Endothelial cell of umbilical vein (primary cell): Measurements from ENCODE around the gene RAB27B. TPM values are rescaled to one million over a fixed set of nuclear protein-coding genes. Genes with fewer than 3 reads are reported as not detected.

ENCODE experiments used
- BruUV-seq: library from RNA; stranded (reverse); fragments of 400-500 nt; replicated peaks from 2 replicates; lab custom pipeline; 2021; lab: Mats Ljungman, UMichigan
- CTCF ChIA-PET: fragments of 300-600, 350-600 bp; sonication (Branson Sonifier 250); formaldehyde crosslinking; loops from one replicate; lab custom pipeline; 2021; ENCODE audit warnings: antibody characterized with exemption, inconsistent platforms; lab: Charles Lee
- POLR2A ChIA-PET: fragments of 300-600, 350-600 bp; sonication (Branson Sonifier 250); formaldehyde crosslinking; loops from one replicate; lab custom pipeline; 2021; ENCODE audit warnings: antibody characterized with exemption, inconsistent platforms; lab: Charles Lee
- DNase-seq: peaks from one replicate; pipeline ENCODE4 v3.0.0-alpha.2; 2011; ENCODE audit warnings: low read depth, low spot score
- FAIRE-seq: peaks from 2 replicates; lab custom pipeline; 2011; peaks lifted over from hg19 to GRCh38; lab: Jason Lieb, UNC
- H2AFZ ChIP-seq: 2 replicates; pipeline ENCODE4 v1.6.0; 2012; ENCODE audit warnings: low read depth, low read length, control low read depth, inconsistent platforms
- H3K27ac ChIP-seq: 2 replicates; pipeline ENCODE4 v1.5.1; 2011; ENCODE audit warnings: low read depth, mild to moderate bottlenecking, control low read depth, low read length, moderate library complexity; ENCODE audit not compliant: insufficient read depth
- H3K27me3 ChIP-seq, 2 experiments: 2 replicates each; pipeline versions ENCODE4 v1.6.0 to v1.6.1; 2011; ENCODE audit warnings: low read length in 2 of 2, mixed read lengths in 1 of 2; ENCODE audit not compliant: control insufficient read depth in 2 of 2, insufficient read depth in 2 of 2
- H3K36me3 ChIP-seq, 2 experiments: 2 replicates in 1 of 2; 3 replicates in 1 of 2; pipeline ENCODE4 v1.5.1; 2011; ENCODE audit warnings: low read length in 2 of 2, mild to moderate bottlenecking in 1 of 2, moderate library complexity in 1 of 2; ENCODE audit not compliant: control insufficient read depth in 2 of 2, insufficient read depth in 2 of 2; ENCODE audit errors: extremely low read depth in 1 of 2
- H3K4me1 ChIP-seq: 3 replicates; pipeline ENCODE4 v1.5.1; 2011; ENCODE audit warnings: mild to moderate bottlenecking, low read length; ENCODE audit not compliant: control insufficient read depth, insufficient read depth; ENCODE audit errors: extremely low read depth
- H3K4me2 ChIP-seq: 2 replicates; pipeline ENCODE4 v1.6.1; 2011; ENCODE audit warnings: low read length, control low read depth, mixed read lengths; ENCODE audit not compliant: insufficient read depth
- H3K4me3 ChIP-seq, 3 experiments: fragments of 200-600 bp in 1 of 3; sonication (generic), shearing (Covaris generic) in 1 of 3; replicated peaks in 1 of 3; 2 replicates each; pipeline ENCODE4 v1.5.1; 2011 to 2016; ENCODE audit warnings: control low read depth in 3 of 3, low read length in 3 of 3, mild to moderate bottlenecking in 2 of 3, inconsistent platforms in 1 of 3, low read depth in 1 of 3, moderate library complexity in 1 of 3; ENCODE audit not compliant: insufficient read depth in 1 of 3
- H3K79me2 ChIP-seq: 2 replicates; pipeline ENCODE4 v1.6.0; 2012; ENCODE audit warnings: low read length, inconsistent platforms; ENCODE audit not compliant: control insufficient read depth, insufficient read depth
- H3K9ac ChIP-seq: replicated peaks from 2 replicates; pipeline ENCODE3; 2011; ENCODE audit warnings: low read length, control low read depth; ENCODE audit not compliant: insufficient read depth; ENCODE audit errors: extremely low read depth
- H3K9me1 ChIP-seq: replicated peaks from 3 replicates; pipeline ENCODE4 v1.6.0; 2011; ENCODE audit warnings: mild to moderate bottlenecking, low read length; ENCODE audit not compliant: control insufficient read depth, insufficient read depth; ENCODE audit errors: extremely low read depth
- H3K9me3 ChIP-seq: replicated peaks from 2 replicates; pipeline ENCODE4 v1.5.1; 2012; ENCODE audit warnings: low read length, inconsistent platforms; ENCODE audit not compliant: control insufficient read depth, insufficient read depth
- H4K20me1 ChIP-seq: replicated peaks from 2 replicates; pipeline ENCODE3; 2011; ENCODE audit warnings: mild to moderate bottlenecking, low read length; ENCODE audit not compliant: control insufficient read depth, insufficient read depth; ENCODE audit errors: extremely low read depth
- EZH2 ChIP-seq: IDR thresholded peaks from 2 replicates; pipeline ENCODE4 v1.6.1; 2012; ENCODE audit warnings: borderline replicate concordance, low read depth, mild to moderate bottlenecking, moderate library complexity, low read length, inconsistent platforms; ENCODE audit not compliant: severe bottlenecking
- FOS ChIP-seq: IDR thresholded peaks from 2 replicates; pipeline ENCODE4 v1.6.1; 2011; ENCODE audit warnings: mild to moderate bottlenecking, low read length, moderate library complexity, borderline replicate concordance; ENCODE audit not compliant: insufficient read depth
- GATA2 ChIP-seq: IDR thresholded peaks from 2 replicates; pipeline ENCODE4 v1.7.0; 2011; ENCODE audit warnings: low read depth, mild to moderate bottlenecking, moderate library complexity, mixed read lengths, low read length; ENCODE audit not compliant: insufficient read length, insufficient read depth
- JUN ChIP-seq: IDR thresholded peaks from 2 replicates; pipeline ENCODE4 v1.6.1; 2011; ENCODE audit warnings: borderline replicate concordance, low read depth; ENCODE audit not compliant: insufficient read length, insufficient read depth
- MYC ChIP-seq: IDR thresholded peaks from one replicate; pipeline ENCODE4 v1.6.1; 2011; ENCODE audit warnings: mild to moderate bottlenecking, low read depth, low read length
- POLR2A ChIP-seq: IDR thresholded peaks from 2 replicates; pipeline ENCODE4 v1.6.1; 2012; ENCODE audit warnings: low read depth, mild to moderate bottlenecking, control low read depth, low read length
- POLR2AphosphoS5 ChIP-seq: IDR thresholded peaks from 2 replicates; pipeline ENCODE4 v1.6.1; 2012; ENCODE audit warnings: low read depth, mild to moderate bottlenecking, control low read depth, low read length, moderate library complexity; ENCODE audit not compliant: insufficient read depth
- dilution Hi-C: fragments of 300-500 bp; cut with MboI; formaldehyde crosslinking; loops from one replicate; pipeline ENCODE4 v1.15.0; 2019; ENCODE audit warnings: low sequenced_read_pairs; ENCODE audit not compliant: extremely low pct_ligation_motif_present
- intact Hi-C: fragments of 100-400 bp; cut with micrococcal nuclease; formaldehyde crosslinking; loops from one replicate; pipeline ENCODE4 v1.10.0; 2022
- polyA plus RNA-seq, 4 experiments: library from polyadenylated mRNA; depleted of rRNA in 3 of 4; stranded (reverse) in 3 of 4; unstranded in 1 of 4; fragments of >200 nt; gene quantifications; 2 replicates each; pipeline versions ENCODE4 v1.2.1 to v1.2.3, GENCODE V29; 2011 to 2012; ENCODE audit warnings: missing spikeins in 1 of 4
- total RNA-seq: library from RNA; stranded (reverse); gene quantifications from 2 replicates; pipeline ENCODE4 v1.2.3, GENCODE V29; 2021
- TF ChIP-seq, protein P1 (sequence below), 2 donors: IDR thresholded peaks; 1 replicate in 1 of 2; 2 replicates in 1 of 2; pipeline ENCODE4 v1.5.1; 2011; ENCODE audit warnings: low read length in 2 of 2, mild to moderate bottlenecking in 2 of 2, moderate library complexity in 2 of 2, control low read depth in 1 of 2, inconsistent platforms in 1 of 2, low read depth in 1 of 2; ENCODE audit not compliant: insufficient read depth in 1 of 2; ENCODE audit errors: extremely low read depth in 1 of 2
- TF ChIP-seq, protein P2 (sequence below): IDR thresholded peaks from 2 replicates; pipeline ENCODE4 v1.6.1; 2011; ENCODE audit not compliant: insufficient read depth, insufficient read length

RAB27B gene
- total and polyA plus RNA-seq, 2 donors (not counting 3 experiments of a cell fraction or from before 2014, with no cell fraction given) = not detected

DNA sequence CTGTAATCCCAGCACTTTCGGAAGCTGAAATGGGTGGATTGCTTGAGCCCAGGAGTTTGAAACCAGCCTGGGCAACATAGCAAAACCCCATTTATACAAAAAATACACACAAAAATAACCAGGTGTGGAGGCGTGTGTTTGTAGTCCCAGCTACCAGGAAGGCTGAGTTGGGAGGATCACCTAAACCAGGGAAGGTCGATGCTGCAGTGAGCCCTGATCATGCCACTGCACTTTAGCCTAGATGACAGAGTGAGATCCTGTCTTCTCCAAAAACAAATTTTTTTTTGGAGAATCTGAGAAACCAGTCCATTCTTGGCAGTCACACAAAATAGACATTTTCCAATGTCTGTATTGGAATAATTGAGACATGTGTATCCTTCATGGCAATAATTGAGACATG, 46.8 kb downstream of the RAB27B start:
- FAIRE-seq (no peak), DNase-seq (no peak)
- H2AFZ ChIP-seq = no peak overlapping the region
- H3K9me3 ChIP-seq = no peaks in the 10 kb centered on the region
- BruUV-seq = no TSS peak
- H3K4me1 ChIP-seq = no peaks in the 10 kb centered on the region
- no peak overlapping the region for H3K27ac ChIP-seq
- H3K36me3 ChIP-seq = no peaks in the 10 kb centered on the region
- no peaks in the 10 kb centered on the region for H4K20me1 ChIP-seq
- peaks cover 0 to 2% of the 10 kb centered on the region in 2 experiments for H3K27me3 ChIP-seq
- TF ChIP-seq POLR2AphosphoS5 = no peak
- CTCF ChIA-PET = no interaction called here
- dilution Hi-C loops = no loop called here
- no peak overlapping the region for H3K4me3 ChIP-seq
- H3K79me2 ChIP-seq = no peaks in the 10 kb centered on the region
- H3K4me2 ChIP-seq = no peak overlapping the region
- POLR2A ChIA-PET = no interaction called here
- H3K9me1 ChIP-seq = no peaks in the 10 kb centered on the region
- no peak overlapping the region for H3K9ac ChIP-seq
- intact Hi-C loops = no loop called here

DNA sequence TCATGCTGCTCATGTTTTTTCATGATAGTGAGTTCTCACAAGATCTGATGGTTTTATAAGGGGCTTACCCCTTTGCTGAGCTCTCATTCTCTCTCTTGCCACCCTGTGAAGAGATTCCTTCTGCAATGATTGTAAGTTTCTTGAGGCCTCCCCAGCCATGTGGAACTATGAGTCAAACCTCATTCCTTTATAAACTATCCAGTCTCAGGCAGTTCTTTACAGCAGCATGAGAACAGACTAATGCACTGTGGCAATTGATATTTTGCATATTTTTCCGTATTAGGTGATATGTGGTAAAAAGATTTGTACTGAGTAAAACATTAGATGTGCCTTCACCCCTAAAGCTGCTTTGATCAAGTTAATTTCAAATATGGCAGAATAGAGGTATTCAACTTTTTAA, 48.8 kb downstream of the RAB27B start:
- no peaks in the 10 kb centered on the region for H3K36me3 ChIP-seq
- dilution Hi-C loops = no loop called here
- H3K27ac ChIP-seq = no peak overlapping the region
- POLR2A ChIA-PET = no interaction called here
- FAIRE-seq (no peak), DNase-seq (no peak)
- H3K27me3 ChIP-seq = peaks cover 2 to 7% of the 10 kb centered on the region in 2 experiments
- no TSS peak for BruUV-seq
- no peak overlapping the region for H2AFZ ChIP-seq
- no peaks in the 10 kb centered on the region for H3K79me2 ChIP-seq
- intact Hi-C loops = no loop called here
- H3K4me2 ChIP-seq = no peak overlapping the region
- CTCF ChIA-PET = no interaction called here
- no peaks in the 10 kb centered on the region for H3K4me1 ChIP-seq
- H3K9me1 ChIP-seq = no peaks in the 10 kb centered on the region
- no peak overlapping the region for H3K9ac ChIP-seq
- no peaks in the 10 kb centered on the region for H3K9me3 ChIP-seq
- no peaks in the 10 kb centered on the region for H4K20me1 ChIP-seq
- TF ChIP-seq POLR2A = no peak
- no peak for TF ChIP-seq JUN
- no peak for TF ChIP-seq EZH2
- no peak for TF ChIP-seq MYC
- no peak for TF ChIP-seq POLR2AphosphoS5
- TF ChIP-seq, protein P1, sequence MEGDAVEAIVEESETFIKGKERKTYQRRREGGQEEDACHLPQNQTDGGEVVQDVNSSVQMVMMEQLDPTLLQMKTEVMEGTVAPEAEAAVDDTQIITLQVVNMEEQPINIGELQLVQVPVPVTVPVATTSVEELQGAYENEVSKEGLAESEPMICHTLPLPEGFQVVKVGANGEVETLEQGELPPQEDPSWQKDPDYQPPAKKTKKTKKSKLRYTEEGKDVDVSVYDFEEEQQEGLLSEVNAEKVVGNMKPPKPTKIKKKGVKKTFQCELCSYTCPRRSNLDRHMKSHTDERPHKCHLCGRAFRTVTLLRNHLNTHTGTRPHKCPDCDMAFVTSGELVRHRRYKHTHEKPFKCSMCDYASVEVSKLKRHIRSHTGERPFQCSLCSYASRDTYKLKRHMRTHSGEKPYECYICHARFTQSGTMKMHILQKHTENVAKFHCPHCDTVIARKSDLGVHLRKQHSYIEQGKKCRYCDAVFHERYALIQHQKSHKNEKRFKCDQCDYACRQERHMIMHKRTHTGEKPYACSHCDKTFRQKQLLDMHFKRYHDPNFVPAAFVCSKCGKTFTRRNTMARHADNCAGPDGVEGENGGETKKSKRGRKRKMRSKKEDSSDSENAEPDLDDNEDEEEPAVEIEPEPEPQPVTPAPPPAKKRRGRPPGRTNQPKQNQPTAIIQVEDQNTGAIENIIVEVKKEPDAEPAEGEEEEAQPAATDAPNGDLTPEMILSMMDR (IDR thresholded peaks at IDR 0.05; ENCODE audit: extremely low read depth in 1 of 2, insufficient read depth in 1 of 2, low read depth in 1 of 2, low read length in 2 of 2) = no peak
- TF ChIP-seq GATA2 = no peak
- TF ChIP-seq FOS = no peak
- TF ChIP-seq, protein P2, sequence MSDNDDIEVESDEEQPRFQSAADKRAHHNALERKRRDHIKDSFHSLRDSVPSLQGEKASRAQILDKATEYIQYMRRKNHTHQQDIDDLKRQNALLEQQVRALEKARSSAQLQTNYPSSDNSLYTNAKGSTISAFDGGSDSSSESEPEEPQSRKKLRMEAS = no peak
- no peak overlapping the region for H3K4me3 ChIP-seq
